NK-92 (cell line): ENCODE results near the gene TLNRD1.

Source experiments
- DNase-seq: peaks from one replicate; lab custom pipeline; 2025; ENCODE audit not compliant: unreplicated experiment; lab: John Stamatoyannopoulos, UW

Gene TLNRD1

DNA sequence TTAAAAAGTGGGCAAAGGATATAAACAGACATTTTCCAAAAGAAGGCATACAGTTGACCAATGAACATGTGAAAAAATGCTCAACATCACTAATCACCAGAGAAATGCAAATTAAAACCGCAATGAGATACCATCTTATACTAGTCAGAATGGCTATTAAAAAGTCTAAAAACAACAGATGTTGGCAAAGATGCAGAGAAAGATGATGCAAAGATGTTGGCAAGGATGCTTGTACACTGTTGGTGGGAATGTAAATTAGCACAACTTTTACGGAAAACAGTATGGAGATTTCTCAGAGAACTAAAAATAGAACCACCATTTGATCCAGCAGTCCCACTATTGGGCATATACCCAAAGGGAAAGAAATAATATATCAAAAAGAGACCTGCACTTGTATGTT lies 53.5 kb downstream of the TLNRD1 start:
- DNase-seq: no peak
